HS-5 (cell line): ENCODE measurements around the gene DNAJB13.

Experiments
- DNase-seq: peaks from one replicate; pipeline ENCODE4 v3.0.0-alpha.2; 2012; ENCODE audit warnings: low read depth

Gene DNAJB13

GRCh38 chr11:74015919-74016684 lies 65.3 kb downstream of the DNAJB13 start:
- no peak for DNase-seq

GRCh38 chr11:74017631-74018030 lies 66.8 kb downstream of the DNAJB13 start:
- no peak for DNase-seq

GRCh38 chr11:74018331-74019005 lies 67.6 kb downstream of the DNAJB13 start:
- DNase-seq = no peak

- no peak for DNase-seq
Observed at GRCh38 chr11:74019104-74019738, 68.4 kb downstream of the DNAJB13 start.

GRCh38 chr11:74019860-74020259 lies 69.0 kb downstream of the DNAJB13 start:
- no peak for DNase-seq
